ENCODE measurements around the gene SLFN13.
"Not testable (repeated sequence)": the region's sequence is repeated elsewhere in the genome, so short reads cannot be mapped to it uniquely, and the experiment has no call there.

SLFN13 gene, protein sequence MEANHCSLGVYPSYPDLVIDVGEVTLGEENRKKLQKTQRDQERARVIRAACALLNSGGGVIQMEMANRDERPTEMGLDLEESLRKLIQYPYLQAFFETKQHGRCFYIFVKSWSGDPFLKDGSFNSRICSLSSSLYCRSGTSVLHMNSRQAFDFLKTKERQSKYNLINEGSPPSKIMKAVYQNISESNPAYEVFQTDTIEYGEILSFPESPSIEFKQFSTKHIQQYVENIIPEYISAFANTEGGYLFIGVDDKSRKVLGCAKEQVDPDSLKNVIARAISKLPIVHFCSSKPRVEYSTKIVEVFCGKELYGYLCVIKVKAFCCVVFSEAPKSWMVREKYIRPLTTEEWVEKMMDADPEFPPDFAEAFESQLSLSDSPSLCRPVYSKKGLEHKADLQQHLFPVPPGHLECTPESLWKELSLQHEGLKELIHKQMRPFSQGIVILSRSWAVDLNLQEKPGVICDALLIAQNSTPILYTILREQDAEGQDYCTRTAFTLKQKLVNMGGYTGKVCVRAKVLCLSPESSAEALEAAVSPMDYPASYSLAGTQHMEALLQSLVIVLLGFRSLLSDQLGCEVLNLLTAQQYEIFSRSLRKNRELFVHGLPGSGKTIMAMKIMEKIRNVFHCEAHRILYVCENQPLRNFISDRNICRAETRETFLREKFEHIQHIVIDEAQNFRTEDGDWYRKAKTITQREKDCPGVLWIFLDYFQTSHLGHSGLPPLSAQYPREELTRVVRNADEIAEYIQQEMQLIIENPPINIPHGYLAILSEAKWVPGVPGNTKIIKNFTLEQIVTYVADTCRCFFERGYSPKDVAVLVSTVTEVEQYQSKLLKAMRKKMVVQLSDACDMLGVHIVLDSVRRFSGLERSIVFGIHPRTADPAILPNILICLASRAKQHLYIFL

DNA sequence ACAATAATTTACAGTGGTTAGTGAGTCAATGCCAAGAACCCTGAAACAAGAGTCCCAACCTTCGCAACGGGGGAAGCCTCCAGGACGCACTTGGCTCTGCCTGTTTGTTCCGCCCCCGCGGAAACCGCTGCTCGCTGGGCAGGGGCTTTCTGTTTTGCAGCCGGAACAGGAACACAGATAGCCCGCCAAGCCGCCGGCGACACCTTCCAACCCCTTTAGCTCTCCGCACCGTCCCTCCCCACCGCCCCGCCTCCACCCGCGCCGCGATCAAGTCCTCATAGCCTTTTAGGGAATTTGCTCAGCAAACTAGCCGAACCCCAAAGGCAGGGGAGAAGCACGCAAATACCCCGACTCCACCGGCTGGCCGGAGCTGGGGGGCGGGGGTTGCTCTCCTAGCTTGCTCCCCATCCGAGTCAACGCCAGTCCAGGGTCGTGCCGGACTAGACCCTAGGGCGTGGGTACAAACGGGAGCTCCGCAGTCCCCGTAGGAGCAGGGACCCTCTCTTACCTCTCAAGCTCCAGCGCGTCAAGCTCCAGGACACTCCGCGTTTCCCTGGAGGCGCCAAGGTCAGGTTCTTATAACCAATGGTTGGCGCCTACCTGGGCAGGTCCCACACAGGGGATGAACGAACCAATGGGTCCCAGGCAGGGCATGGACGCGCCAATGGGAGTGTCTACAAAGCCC, at the start of gene SLFN13:
SLFN13 (minus strand) TSS at position 553 of the 685 bp plus-strand sequence. CDS start 3,086 bp downstream, outside the sequence.
- peak; percentile 79 for DNase-seq (ENCODE audit: low read depth, low spot score)

DNA sequence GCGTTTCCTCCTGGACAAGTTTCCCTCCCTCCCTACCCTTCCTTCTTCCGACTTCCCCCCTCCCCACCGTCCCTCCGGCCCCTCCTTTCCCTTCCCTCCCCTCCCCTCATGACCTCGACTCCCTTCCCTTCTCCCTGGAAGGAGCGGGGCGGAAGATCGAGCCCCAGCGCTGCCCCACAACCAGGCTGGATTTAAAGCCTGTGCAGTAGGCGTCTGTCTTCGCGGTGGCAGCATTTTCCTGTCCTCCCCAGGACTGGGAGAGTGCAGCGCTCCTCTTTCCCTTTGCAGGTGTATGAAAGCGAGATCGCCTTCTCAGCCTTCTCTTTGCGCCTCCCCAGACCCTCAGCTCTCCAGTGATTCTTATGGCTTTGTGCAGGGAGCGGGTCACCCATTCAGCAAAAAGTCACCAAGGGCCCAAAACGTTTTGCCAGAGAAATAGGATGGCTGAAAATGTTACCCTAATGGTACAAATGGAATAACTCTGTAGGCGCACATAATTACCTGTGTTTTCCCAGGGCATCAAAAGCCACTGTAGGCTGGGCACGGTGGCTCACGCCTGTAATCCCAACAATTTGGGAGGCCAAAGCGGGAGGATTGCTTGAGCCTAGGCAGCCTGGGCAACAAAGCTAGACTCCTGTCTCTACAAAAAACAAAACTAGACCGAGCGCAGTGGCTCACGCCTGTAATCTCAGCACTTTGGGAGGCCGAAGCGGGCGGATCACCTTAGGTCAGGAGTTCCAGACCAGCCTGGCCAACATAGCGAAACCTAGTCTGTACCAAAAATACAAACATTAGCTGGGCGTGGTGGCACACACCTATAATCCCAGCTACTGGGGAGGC, 48.1 kb upstream of the SLFN13 start:
- no peak for DNase-seq (ENCODE audit: low read depth, low spot score)

DNA sequence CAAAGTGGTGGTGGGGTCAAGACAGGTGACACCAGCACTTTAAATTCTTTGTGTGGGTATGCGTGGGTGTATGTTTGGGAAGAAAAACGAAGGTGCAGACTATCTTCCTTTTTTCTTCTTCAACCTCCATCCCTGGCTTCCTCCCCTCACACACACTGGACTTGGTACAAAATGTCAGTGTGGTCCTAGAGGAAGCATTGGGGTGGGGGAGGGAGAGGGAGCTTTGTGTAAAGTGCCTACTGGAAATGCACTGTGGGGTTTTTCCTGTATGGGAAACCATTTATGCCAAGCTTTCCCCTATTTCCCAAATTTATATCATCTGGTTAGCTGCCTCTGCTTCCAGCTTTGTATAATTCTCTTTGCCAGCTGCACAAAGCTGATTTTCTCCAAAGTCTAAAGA, 44.5 kb upstream of the SLFN13 start:
- DNase-seq (ENCODE audit: low read depth, low spot score), result no peak

DNA sequence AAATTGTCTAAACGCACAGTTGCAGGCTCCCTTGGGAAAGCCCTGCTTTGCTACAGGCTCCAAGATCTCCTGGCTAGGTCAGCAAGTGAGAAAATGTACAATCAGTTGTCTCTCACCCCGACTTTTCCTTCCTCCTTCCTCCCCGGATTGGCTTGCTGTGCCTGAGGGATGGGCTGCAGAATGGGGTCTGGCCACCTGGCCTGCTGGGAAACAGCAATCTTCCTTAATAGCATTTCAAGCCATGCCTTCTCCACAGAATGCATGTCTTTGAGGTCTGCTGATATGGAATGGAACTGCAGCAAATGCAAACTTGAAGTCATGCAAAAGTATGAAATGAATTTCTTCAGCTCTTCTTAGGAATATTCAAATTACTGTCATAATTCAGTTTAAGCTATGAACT, 42.9 kb upstream of the SLFN13 start:
- no peak for DNase-seq (ENCODE audit: low read depth, low spot score)

DNA sequence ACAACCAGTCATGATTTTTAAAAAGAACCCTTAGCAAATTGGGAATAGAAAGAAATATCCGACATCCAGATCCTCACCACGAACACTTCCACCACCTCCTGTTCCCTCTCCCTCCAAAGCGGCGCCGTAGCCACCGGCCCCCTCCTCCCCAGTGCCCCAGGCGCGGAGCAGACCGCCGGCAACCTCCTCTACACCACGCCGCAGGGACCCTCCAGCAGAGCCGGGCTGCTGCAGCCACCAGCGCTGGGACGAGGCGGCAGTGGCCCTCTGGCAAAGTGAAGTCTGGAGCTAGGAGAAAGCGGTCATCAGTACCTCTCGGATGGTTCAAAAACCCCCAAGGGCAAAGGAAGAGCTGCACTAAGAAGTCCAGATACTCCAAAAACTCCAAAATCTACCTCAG, 41.4 kb upstream of the SLFN13 start:
- DNase-seq (ENCODE audit: low read depth, low spot score), result no peak

DNA sequence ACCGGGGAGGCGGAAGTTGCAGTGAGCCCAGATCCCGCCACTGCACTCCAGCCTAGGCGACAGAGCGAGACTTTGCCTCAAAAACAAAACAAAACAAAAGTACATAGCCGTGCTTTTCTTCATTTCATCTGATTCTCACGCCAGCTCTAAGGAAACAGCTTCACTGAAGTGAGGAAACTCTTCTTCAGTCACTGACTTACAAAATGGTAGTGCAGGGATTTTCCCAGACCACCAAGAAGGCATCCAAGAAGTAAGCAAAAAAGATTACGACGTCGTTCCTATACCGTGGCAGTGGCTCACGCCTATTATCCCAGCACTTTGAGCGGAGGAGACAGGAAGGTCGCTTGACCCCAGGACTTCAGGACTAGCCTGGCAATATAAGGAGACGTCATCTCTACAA, 40.4 kb upstream of the SLFN13 start:
- DNase-seq (ENCODE audit: low read depth, low spot score), result no peak

DNA sequence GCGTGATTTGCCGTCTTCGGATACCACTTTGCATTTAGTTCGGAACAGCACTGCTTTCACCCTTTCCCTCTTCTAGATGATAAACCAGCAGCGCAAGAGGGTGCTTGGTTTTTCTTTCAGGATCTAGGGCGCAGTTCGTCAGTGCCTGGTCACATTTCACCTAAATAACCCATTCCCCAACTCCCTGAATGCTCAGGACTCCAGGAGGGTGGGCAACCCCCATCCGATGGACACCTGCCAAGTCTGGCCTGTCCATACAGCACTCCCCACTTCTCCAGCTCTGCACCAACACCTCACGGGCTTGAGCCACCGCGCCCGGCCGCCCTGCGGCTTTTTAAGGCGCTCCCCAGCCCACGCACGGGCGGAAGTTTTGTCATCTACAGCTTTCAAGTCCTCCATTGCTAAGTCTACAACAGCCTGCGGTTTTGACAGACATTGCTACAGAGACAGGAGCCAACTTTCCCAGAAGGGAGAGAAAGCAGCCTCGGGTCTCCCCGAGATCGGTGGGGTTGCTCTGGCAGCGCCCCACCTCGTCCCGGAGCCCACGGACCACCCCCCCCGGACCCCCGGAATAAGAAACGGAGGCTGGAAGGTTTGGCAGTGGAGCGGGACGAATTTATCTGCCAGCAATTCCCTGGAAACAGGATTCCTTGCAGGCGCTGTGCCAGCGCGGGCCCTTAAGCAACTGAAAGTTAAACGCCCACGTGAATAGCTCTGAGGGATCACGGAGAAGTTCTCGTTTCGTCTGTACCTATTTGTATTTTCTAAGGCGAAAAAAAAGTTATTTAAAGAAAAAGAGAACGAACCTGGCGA, 38.6 kb upstream of the SLFN13 start:
- no peak for DNase-seq (ENCODE audit: low read depth, low spot score)

DNA sequence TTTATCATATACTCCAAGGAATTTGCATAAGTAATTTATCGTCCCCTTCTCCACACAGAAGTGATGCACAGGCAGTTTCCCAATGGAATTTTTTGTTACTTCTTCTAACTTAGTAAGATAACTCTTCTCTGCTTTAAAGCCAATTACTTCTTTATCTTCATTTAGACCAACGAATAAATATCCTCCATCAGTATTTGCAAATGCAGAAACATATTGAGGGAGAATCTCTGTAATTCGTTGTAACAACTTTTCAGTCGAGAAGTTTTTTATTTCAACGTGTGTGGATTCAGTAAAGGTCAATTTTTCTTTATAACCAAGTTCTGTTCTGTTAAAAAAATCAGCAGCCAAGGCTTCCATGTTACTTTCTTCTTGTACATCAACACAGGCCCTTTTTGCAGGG, 30.7 kb upstream of the SLFN13 start:
- DNase-seq (ENCODE audit: low read depth, low spot score), result no peak

DNA sequence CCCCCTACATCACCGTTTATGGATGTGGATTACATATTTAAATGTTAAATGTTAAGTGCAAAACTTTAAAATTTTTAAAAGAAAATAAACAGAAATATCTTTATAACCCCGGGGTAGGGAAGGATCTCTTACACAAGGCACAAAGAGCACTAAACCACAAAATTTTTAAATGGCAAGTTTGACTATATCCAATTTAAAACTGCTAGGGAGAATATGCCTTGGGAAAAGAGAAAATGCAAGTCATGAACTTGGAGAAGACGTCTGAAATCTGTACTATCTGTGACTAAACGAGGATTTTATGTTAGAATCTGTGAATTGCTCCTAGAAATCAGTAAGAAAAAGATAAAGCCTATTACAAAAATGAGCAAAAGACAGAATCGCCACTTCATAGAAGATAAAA, 28.7 kb upstream of the SLFN13 start:
- DNase-seq (ENCODE audit: low read depth, low spot score), result no peak

DNA sequence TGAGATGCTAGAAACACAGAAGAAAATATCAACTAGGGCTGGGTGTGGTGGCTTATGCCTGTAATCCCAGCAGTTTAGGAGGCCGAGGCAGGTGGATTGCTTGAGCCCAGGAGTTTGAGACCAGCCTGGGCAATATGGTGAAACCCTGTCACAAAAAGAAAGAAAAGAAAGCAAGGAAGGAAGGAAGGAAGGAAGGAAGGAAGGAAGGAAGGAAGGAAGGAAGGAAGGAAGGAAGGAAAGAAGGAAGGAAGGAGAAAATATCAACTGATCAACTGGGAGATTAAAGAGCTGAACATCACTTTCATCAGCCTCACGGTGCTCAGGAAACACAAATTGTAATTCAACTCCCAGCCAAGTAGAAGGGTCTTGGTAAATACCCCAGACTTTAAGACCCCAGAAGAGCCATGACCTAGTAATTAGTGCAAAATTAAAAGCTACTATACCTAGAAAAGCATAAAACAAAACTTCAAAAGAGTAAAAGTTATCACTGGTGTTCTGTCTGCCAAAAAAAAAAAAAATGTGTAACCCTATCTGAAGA, 27.8 kb upstream of the SLFN13 start:
- DNase-seq (ENCODE audit: low read depth, low spot score), result no peak

DNA sequence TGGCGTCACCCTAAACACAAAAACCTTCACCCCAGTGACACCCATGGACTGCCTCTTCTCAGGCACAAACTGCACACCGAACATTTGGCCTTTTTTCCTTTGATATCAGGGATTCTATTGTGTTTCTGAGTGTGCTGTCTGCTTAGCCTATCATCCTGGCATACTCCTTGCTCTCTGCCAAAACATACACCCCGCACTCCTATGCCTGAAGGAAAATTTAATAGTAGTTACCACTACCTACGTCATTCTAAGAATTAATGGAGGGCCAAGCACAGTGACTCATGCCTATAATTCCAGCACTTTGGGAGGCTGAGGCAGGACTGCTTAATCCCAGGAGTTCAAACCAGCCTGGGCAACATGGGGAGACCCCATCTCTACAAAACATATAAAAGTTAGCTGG, 19.9 kb upstream of the SLFN13 start:
- DNase-seq (ENCODE audit: low read depth, low spot score), result no peak

DNA sequence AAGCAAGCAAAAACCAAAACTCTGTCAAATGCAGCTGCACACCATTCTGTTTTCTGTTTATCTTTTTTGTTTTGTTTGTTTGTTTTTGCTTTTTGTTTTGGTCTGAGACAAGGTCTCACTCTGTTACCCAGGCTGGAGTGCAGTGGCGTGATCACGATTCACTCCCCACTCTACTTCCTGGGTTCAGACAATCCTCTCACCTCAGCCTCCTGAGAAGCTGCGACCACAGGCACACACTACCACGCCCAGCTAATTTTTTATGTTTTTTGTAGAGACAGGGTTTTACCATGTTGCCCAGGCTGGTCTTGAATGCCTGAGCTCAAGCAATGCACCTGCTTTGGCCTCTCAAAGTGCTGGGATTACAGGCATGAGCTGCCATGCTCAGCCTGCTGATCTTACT, 19.3 kb upstream of the SLFN13 start:
- DNase-seq (ENCODE audit: low read depth, low spot score), result no peak

DNA sequence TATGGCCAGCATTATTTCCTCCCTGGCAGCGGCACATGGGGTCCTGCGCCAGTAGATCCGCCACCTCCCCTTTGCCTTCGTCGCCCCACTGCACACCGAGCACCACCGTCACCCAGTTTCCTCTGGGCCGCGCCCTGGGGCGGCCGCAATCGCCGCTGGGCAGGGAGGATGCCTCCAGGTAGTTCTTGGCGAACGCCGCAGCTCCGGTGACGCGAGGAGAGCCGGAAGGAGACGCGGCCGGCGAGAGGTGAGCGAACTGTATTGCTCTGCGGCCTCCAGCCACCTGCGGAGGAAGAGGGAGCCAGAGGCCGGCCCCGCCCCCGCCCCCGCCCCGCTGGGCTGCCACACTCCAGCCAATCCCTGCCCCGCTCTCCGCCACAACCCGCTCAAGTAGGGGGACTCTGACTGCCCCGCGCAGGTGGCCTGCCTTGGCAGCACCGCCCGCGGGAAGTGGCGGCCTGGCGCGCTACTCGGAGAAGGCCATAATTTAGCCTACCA, 11.8 kb upstream of the SLFN13 start:
- DNase-seq (ENCODE audit: low read depth, low spot score), result peak; percentile 80

DNA sequence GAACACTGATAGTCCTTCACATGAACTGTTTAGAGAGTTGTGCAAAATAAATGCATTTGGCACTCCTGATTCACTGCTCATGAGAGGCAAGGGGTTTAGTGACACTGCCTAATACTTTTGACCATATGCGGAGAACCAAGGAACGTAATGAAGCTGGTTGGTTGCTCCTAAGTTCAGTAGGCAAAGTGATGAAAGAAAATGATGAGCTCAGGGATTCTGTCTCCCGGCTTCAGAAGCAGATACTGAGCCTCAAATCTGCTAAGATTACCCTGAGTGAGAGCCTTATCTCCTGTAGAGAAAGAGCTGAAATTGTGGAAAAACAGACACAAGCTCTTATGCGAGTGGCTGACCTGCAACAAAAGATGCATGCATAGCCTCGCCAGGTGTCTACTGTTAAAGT, 5.5 kb upstream of the SLFN13 start:
- not testable (repeated sequence) for DNase-seq (ENCODE audit: low read depth, low spot score)

DNA sequence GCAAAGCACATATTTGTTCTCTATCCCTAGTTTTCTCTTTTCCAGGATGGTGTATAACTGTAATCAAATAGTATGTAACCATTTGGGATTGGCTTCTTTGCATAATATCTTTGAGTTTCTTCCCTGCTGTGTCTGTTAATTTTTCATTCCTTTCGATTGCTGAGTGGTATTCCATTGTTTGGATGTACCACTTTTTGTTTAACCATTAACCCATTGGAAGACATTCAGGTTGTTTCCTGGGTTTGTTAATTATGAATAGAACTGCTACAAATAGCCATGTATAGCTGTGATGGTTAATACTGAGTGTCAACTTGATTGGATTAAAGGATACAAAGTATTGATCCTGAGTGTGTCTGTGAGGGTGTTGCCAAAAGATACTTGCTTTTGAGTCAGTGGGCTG, 4.6 kb upstream of the SLFN13 start:
- no peak for DNase-seq (ENCODE audit: low read depth, low spot score)

DNA sequence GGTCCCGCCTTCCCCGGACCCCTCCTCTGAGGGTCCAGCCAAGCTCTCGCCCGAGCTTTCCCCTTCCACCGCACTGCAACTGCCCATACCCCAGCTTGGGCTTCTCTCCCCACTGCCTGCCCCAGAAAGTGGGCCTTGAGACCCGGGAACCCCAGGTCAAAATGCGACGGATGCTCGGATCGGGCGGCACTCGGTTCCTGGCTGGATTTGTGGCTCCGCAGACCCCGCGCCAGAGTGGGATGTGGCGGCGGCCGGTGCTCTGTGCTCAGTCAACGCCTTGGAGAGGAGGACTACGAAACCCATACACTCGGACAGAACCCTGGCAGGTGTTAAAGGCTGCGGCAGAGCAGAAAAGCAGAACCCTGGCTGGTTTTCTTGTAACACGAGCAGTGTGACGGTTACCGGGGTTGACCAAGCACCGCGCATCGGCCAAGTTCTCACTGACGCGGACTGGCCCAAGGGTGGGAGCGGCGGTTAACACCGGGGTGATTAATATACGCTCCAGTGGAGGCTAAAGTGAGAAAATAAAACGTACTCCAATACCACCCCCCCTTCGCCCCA, 885 bp upstream of the SLFN13 start:
- DNase-seq (ENCODE audit: low read depth, low spot score), result peak; percentile 18

DNA sequence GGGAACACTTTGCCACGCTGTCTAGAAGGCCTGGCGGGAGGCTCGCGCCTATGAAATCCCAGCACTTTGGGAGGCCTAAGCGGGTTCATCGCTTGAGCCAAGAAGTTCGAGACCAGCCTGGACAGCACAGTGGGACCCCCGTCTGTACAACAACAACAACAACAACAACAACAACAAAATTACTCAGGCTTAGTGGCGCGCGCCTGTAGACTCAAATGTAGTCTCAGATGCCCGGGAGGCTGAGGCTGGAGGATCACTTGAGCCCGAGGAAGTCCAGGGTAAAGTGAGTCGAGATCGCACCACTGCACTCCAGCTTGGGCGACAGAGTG, 297 bp upstream of the SLFN13 start:
- DNase-seq (ENCODE audit: low read depth, low spot score), result no peak

DNA sequence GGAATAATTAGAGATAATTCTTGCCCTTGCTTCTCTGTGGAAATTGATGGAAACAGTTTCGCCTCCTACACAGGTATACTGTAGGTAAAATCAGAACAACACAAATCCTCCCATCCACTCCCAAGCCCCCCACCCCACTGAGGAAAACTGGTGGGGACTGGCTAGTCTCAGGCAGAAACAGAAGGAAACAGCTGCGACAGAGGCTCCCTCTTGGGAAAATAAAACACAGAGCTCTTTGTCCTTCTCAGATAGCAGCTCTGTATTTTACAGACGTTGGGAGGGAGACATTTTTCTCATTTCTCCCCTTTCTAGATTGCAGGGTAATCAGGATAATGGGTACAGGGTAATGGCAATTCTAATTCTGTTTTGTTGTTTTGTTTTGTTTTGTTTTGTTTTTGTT, 1.1 kb downstream of the SLFN13 start:
- DNase-seq (ENCODE audit: low read depth, low spot score), result no peak

DNA sequence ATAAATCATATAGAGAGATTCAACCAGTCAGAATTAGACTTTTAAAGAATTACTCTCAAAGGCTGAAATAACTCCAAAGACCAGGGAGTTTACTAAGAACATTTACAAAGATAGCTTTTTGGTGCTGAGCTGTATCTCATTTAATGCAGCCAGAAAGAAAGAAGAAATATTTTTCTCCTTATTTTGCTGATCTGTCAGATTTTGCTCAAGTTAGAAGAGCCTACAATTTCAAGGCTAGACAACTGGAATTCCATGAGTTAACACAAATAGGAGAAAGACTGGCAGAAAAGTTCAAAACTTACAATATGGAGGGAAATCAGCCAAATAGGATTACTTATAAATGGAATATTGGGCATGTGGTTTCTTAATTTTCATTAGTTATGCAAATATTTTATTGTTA, 10.1 kb downstream of the SLFN13 start:
- no peak for DNase-seq (ENCODE audit: low read depth, low spot score)

Measured in ELF-1 (cell line).